Hepatocyte (in vitro differentiated cells): ENCODE data around the gene SPATA2L. TPM values are rescaled to one million over a fixed set of nuclear protein-coding genes. Genes with fewer than 3 reads are reported as not detected.

Experiments used
- DNase-seq: peaks from one replicate; pipeline ENCODE4 v3.0.0-alpha.2; 2016; ENCODE audit warnings: low spot score
- H2AFZ ChIP-seq: fragments of 200-600 bp; sonication (generic); 2 replicates; pipeline ENCODE4 v1.6.0; 2016; ENCODE audit warnings: antibody characterized with exemption, mild to moderate bottlenecking
- H3K27ac ChIP-seq: fragments of 200-600 bp; sonication (generic); 2 replicates; pipeline ENCODE4 v1.5.1; 2016; ENCODE audit warnings: mild to moderate bottlenecking
- H3K27me3 ChIP-seq: fragments of 200-600 bp; sonication (generic); 2 replicates; pipeline ENCODE4 v1.6.1; 2016
- H3K36me3 ChIP-seq: fragments of 200-600 bp; sonication (generic); replicated peaks from 2 replicates; pipeline ENCODE4 v1.5.1; 2016; ENCODE audit warnings: low read depth; ENCODE audit not compliant: insufficient read depth
- H3K4me1 ChIP-seq: fragments of 200-600 bp; sonication (generic); 2 replicates; pipeline ENCODE4 v1.5.1; 2016; ENCODE audit warnings: mild to moderate bottlenecking, moderate library complexity; ENCODE audit not compliant: insufficient read depth
- H3K4me2 ChIP-seq: fragments of 200-600 bp; sonication (generic); 2 replicates; pipeline ENCODE4 v1.6.0; 2016
- H3K4me3 ChIP-seq: fragments of 200-600 bp; sonication (generic); 2 replicates; pipeline ENCODE4 v1.5.1; 2016; ENCODE audit warnings: mild to moderate bottlenecking
- H3K79me2 ChIP-seq: fragments of 200-600 bp; sonication (generic); 2 replicates; pipeline ENCODE4 v1.6.0; 2017; ENCODE audit warnings: mild to moderate bottlenecking
- H3K9me2 ChIP-seq: fragments of 200-600 bp; sonication (generic); replicated peaks from 2 replicates; pipeline ENCODE4 v1.6.0; 2017; ENCODE audit warnings: mild to moderate bottlenecking; ENCODE audit not compliant: insufficient read depth
- H3K9me3 ChIP-seq: fragments of 200-600 bp; sonication (generic); 2 replicates; pipeline ENCODE4 v1.5.1; 2016; ENCODE audit warnings: low read depth, mild to moderate bottlenecking
- H4K20me1 ChIP-seq: fragments of 200-600 bp; sonication (generic); 2 replicates; pipeline ENCODE4 v1.6.0; 2016; ENCODE audit warnings: mild to moderate bottlenecking; ENCODE audit not compliant: insufficient read depth, poor library complexity, severe bottlenecking
- EZH2 ChIP-seq: fragments of 200-600 bp; sonication (generic); IDR thresholded peaks from 2 replicates; pipeline ENCODE4 v1.6.1; 2016; ENCODE audit warnings: antibody characterized with exemption, mild to moderate bottlenecking, borderline replicate concordance
- EZH2phosphoT487 ChIP-seq: fragments of 200-600 bp; sonication (generic); IDR thresholded peaks from one replicate; pipeline ENCODE4 v1.6.1; 2018; ENCODE audit warnings: antibody characterized with exemption, mild to moderate bottlenecking, low read depth, moderate library complexity; ENCODE audit not compliant: unreplicated experiment, severe bottlenecking
- WGBS: methylation state at CpG from one replicate; pipeline ENCODE4 v1.1.6; 2016; ENCODE audit warnings: low lambda C conversion rate; ENCODE audit errors: missing lambda C conversion rate; 5-methylcytosine and 5-hydroxymethylcytosine counted together
- polyA plus RNA-seq: library from polyadenylated mRNA; unstranded; fragments of >200 nt; fragmentation: Nextera tagmentation; extraction: Ambion mirVana; gene quantifications from 2 replicates; pipeline ENCODE4 v1.2.1, GENCODE V29; 2016
- total RNA-seq: library from RNA; depleted of rRNA; stranded (reverse); fragments of >200 nt; gene quantifications from 2 replicates; pipeline ENCODE4 v1.2.3, GENCODE V29; 2014
- TF ChIP-seq, protein P1 (sequence below): fragments of 200-600 bp; sonication (generic); IDR thresholded peaks from 2 replicates; pipeline ENCODE4 v1.5.1; 2016; ENCODE audit warnings: antibody characterized with exemption, mild to moderate bottlenecking; ENCODE audit not compliant: poor library complexity

SPATA2L gene
- total and polyA plus RNA-seq, 2 experiments from 2014 or later, result 25.0 to 32.9 TPM

DNA sequence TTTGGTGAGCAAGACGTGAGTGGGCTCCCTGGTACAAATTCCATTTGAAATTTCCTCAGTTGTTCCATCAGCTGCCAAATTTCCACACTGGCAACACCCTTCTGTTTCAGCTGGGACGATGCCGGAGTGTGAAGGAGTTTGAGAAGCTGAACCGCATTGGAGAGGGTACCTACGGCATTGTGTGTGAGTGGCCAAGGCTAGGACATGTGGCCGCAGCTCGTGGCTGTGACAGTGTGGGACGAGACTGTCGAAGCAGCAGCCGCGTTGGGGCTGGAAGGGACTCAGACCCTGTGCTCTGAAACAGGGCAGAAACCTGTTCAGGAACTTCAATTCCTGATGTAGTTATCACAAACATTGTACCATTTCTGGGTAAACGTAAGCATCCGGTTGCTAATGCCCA is 12.4 kb downstream of the SPATA2L start:
- H3K27ac ChIP-seq, result peak overlapping the region; percentile 93
- H3K4me3 ChIP-seq, result no peak overlapping the region
- no peaks in the 10 kb centered on the region for H3K9me2 ChIP-seq
- peaks cover 11% of the 10 kb centered on the region for H3K4me1 ChIP-seq
- H3K4me2 ChIP-seq, result no peak overlapping the region
- 96% methylated on average over 13 of the region's 13 CpGs for WGBS
- peaks cover 28% of the 10 kb centered on the region for H3K79me2 ChIP-seq
- no peak overlapping the region for H2AFZ ChIP-seq
- no peaks in the 10 kb centered on the region for H3K36me3 ChIP-seq
- no peak for DNase-seq
- no peak for TF ChIP-seq EZH2phosphoT487
- no peak for TF ChIP-seq EZH2
- TF ChIP-seq, protein P1, sequence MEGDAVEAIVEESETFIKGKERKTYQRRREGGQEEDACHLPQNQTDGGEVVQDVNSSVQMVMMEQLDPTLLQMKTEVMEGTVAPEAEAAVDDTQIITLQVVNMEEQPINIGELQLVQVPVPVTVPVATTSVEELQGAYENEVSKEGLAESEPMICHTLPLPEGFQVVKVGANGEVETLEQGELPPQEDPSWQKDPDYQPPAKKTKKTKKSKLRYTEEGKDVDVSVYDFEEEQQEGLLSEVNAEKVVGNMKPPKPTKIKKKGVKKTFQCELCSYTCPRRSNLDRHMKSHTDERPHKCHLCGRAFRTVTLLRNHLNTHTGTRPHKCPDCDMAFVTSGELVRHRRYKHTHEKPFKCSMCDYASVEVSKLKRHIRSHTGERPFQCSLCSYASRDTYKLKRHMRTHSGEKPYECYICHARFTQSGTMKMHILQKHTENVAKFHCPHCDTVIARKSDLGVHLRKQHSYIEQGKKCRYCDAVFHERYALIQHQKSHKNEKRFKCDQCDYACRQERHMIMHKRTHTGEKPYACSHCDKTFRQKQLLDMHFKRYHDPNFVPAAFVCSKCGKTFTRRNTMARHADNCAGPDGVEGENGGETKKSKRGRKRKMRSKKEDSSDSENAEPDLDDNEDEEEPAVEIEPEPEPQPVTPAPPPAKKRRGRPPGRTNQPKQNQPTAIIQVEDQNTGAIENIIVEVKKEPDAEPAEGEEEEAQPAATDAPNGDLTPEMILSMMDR, result no peak
- peaks cover 4% of the 10 kb centered on the region for H4K20me1 ChIP-seq
- no peaks in the 10 kb centered on the region for H3K9me3 ChIP-seq
- H3K27me3 ChIP-seq, result no peaks in the 10 kb centered on the region

DNA sequence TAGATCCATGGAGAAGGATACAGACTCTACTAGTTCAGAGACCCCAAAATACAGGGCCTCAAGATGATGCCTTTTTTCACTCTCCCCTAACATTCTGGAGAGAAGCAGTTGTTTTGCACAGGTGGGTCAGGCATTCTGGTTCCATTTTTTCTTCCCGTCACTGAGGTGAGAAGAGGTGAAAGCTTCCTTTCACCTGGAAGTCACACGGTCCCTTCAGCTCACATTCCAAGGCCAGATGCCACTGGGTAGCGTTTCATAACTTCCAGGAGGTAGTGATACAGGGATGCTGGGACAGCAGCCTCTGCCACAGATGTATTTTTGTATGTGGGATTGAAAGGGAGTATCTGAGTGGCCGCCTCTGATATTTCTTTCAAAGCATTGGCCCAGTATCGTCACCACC is 13.1 kb downstream of the SPATA2L start:
- 92% methylated on average over 5 of the region's 5 CpGs for WGBS
- H3K27me3 ChIP-seq, result no peaks in the 10 kb centered on the region
- H4K20me1 ChIP-seq, result peaks cover 4% of the 10 kb centered on the region
- H3K4me1 ChIP-seq, result peaks cover 11% of the 10 kb centered on the region
- H3K9me3 ChIP-seq, result no peaks in the 10 kb centered on the region
- H3K9me2 ChIP-seq, result no peaks in the 10 kb centered on the region
- no peak overlapping the region for H2AFZ ChIP-seq
- no peak for TF ChIP-seq EZH2phosphoT487
- TF ChIP-seq, protein P1, result no peak
- TF ChIP-seq EZH2, result no peak
- no peak overlapping the region for H3K4me3 ChIP-seq
- no peaks in the 10 kb centered on the region for H3K36me3 ChIP-seq
- peak overlapping the region; percentile 93 for H3K27ac ChIP-seq
- peak; percentile 12 for DNase-seq
- H3K79me2 ChIP-seq, result peaks cover 28% of the 10 kb centered on the region
- peak overlapping the region; percentile 81 for H3K4me2 ChIP-seq

DNA sequence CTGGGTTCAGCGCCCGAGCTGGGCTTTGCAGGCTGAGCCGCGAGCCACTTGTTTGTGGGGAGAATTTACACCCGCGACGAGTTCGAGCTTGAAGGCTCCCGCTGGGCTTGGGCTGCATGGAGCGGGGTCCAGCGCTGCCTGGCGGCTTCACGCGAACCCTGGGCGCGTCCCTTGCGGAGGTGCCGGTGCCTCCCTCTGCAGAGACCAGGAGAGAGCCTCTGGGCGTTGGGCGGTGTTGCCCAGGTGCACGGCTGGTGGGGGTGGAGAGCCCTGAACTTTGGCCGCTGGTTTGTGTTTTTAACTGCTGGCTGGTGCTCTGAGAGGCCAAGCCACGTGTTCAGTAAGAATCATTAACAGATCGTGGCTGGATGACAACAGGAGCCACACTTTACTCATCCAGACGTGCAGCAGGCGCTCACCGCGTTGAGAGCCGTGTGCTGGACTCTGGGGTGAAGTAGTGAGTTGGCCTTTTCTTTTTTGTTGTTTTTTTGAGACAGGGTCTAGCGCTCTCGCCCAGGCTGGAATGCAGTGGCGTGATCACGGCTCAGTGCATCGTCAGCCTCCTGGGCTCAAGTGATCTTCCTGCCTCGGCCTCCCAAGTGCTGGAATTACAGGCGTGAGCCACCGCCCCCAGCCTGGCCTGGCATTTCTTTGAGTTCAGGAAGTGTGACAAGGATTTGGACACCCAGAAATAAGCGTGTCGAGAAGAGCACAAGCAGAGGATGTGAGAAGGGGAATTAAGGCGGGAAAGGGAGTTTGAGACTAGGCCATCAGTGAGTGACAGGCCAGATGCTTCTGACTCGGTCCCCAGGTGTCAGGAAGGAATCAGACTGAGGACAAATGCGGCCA is 14.2 kb downstream of the SPATA2L start:
- H3K36me3 ChIP-seq, result no peaks in the 10 kb centered on the region

More for the DNA sequence above, 14.2 kb downstream of the SPATA2L start:
- Histone ChIP-seq H3K27ac (peak overlapping the region; percentile 93), H3K79me2 (peaks cover 28% of the 10 kb centered on the region), H2AFZ (peak overlapping the region; percentile 91), H3K4me1 (peaks cover 11% of the 10 kb centered on the region), H3K27me3 (no peaks in the 10 kb centered on the region), H4K20me1 (peaks cover 4% of the 10 kb centered on the region), H3K4me3 (peak overlapping the region; percentile 68), H3K4me2 (peak overlapping the region; percentile 81), H3K9me2 (no peaks in the 10 kb centered on the region), H3K9me3 (no peaks in the 10 kb centered on the region)
- peak; percentile 91 for DNase-seq
- TF ChIP-seq EZH2, result no peak
- TF ChIP-seq EZH2phosphoT487, result no peak
- TF ChIP-seq, protein P1, result peak; percentile 13
- WGBS, result 19% methylated on average over 38 of the region's 42 CpGs
